Kidney glomerular epithelial cell (primary cell): ENCODE data around the gene PPL.
"Not testable (repeated sequence)": the region's sequence is repeated elsewhere in the genome, so short reads cannot be mapped to it uniquely, and the experiment has no call there.

Experiments used
- DNase-seq: peaks from one replicate; lab custom pipeline; 2025; lab: John Stamatoyannopoulos, UW

The PPL gene

DNA sequence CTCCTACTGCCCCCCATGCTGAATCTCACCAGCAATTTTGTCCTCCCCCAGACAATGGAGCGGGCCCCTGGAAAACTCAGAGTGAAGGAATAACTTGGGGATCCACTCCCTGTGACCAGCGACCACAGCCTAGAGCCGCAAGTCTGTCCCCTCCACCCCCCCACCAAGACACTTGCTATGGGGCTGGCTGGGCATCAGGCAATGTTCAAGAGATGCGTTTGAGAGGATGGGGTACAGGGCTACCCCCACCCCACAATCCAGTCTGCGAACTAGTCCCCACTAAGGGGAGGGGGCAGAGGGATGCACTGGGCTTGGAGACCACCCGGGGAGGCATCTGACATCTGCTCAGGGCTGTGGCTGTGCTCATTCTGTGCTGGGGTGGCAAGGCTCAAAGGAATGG is 2.4 kb downstream of the PPL start:
- DNase-seq = no peak

DNA sequence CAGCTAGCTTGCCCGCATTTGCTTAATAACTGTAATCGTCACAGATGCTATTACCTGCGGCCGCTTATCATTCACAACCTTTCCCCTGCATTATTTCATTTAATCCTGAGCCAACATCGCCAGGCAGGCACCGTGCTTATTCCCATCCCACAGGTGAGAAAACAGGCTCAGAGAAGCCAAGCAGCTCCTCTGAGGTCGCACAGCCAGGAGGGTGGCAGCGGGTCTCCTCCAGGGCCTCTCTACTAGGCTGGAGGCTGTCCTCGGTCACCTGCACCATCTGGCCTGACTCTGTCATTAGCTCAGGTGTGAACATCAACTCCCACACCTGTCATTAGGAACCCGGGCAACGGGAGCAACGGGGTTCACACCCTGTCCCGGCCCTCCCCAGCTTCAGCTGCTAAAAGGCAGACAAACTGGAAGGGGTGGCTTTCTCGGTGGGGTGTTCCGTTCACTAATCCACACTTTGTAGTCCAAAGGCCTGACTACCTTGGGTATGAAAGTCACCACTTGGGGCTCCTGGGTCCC is 3.0 kb downstream of the PPL start:
- no peak for DNase-seq

DNA sequence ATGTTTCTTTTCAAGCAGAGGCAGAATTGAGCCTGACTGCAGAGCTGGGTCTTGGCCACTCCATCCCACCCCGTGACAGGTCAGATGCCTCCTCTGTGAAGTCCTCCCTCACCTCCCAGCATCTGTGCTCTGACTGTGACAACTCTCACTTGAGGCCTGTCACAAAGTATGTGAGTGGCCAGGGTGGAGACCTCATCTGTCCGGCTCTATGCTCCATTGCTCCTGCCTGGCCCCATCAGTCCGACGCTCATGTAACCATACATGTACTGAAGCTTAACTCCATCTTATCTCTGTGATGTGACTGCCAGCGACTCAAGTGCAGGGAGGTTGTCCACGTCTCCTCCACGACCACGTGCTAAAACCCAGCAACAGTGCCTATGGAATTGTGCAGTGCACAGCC is 3.5 kb downstream of the PPL start:
- no peak for DNase-seq

DNA sequence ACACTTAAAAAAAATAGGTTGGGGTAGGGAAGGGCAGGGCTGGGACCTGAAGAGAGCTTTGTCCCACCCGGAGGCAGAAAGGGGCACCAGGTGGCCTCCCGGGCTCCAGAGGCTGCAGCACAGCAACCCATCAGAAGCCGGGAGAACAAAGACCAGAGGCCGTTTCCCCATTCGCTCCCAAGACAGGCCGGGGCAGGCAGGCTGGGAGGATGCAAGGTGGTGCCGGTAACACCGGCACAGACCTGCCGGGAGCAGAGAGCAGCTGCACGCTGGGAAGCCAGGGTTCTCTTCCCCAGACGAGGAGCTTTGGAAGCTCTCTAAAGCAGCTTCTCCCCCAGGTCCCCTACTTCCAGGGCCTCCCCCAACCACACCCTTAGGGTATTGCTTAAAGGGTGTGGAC is 5.6 kb downstream of the PPL start:
- no peak for DNase-seq

DNA sequence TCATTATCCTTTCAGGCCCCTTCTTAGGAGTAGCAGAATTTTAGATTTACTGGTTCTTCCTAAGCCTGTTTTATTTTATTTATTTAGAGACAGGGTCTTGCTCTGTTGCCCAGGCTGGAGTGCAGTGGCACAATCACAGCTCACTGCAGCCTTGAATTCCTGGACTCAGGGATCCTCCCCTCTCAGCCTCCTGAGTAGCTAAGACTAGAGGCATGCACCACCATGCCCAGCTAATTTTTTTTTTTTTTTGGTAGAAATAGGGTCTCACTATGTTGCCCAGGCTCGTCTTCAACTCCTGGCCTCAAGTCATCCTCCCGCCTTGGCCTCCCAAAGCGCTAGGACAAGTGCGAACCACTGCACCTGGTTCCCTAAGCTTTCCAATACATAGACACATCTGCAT is 7.3 kb downstream of the PPL start:
- not testable (repeated sequence) for DNase-seq

DNA sequence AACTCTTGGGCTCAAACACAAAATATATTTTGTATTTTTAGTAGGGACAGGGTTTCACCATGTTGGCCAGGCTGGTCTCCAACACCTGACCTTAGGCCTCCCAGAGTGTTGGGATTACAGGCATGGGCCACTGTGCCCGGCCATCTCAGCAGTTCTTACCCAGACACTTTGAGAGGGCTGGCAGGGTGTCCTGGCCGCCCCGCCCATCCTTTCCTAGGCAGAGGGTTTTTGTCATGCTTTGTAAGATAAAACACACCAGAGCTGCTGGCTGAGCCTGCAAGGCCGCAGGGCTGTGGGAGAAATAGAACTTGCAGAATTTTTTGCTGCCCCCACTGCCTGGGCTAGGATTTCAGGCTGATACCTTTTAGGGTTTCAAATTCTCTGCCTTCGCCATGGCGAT is 8.7 kb downstream of the PPL start:
- DNase-seq = no peak

DNA sequence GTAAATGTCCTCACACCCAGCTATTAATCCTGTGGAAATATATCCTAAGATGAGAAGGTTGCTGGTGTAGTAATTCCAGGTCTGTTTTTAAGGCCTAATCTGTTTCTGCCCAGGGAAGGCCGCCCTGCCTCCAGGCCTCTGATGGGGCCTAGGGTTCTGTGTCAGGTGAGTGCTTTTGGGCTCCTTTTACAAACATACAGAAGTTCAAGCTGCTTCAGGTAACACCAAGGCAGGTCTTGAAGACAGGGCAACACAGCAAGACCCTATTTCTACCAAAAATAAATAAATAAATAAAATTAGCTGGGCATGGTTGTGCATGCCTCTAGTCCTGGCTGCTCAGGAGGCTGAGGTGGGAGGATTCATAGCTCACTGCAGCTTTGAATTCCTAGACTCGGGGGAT is 9.3 kb downstream of the PPL start:
- DNase-seq = no peak

DNA sequence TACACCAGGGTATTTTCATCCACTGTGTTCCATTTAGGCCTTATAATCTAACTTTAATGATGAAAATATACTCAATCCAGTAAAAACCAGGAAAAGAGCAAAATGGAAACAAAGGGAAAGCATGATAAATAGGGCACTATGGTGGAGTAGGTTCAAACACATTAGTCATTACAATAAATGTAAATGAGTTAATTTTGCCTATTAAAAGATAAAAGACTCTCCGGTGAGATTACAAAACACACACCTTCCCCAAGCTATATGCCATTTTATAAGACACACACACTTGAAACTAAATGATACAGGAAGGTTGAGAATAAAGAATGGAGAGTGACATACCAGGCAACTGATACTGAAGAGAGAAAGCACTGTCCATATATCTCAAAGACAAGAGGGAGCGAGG is 10.0 kb downstream of the PPL start:
- DNase-seq = no peak

DNA sequence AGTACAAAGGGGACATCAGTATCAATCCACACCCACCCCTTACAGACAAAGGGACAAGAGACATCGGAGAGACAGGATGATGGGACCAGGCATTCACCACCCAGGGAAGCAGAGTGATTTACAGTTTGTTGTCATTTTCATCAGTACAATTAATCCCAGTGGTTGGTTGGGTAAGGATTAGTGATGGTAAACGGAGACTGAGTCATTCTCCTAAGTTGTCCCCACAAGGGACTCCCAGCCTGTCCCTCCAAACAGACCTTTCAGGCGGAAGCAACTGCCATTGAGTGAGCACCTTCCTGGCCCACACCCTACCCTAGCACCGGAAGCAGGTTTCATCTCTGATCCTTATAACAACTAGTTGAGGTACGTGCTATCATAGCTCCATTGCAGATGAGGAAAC is 11.2 kb downstream of the PPL start:
- no peak for DNase-seq

DNA sequence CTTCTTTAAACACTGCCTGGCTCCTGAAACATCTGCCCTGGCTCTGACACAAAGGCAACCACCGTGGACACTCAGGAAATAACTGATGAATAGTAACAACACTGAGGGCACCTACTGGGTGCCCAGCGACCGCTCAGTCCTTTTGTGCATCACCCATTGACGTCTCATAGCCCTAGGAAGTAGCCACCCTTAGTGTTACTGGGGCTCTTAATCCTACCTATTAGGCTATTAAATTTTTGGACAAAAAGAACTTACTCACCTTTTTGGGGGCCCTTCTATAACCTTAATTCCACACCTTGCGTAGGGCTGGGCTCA is 11.7 kb downstream of the PPL start:
- no peak for DNase-seq

DNA sequence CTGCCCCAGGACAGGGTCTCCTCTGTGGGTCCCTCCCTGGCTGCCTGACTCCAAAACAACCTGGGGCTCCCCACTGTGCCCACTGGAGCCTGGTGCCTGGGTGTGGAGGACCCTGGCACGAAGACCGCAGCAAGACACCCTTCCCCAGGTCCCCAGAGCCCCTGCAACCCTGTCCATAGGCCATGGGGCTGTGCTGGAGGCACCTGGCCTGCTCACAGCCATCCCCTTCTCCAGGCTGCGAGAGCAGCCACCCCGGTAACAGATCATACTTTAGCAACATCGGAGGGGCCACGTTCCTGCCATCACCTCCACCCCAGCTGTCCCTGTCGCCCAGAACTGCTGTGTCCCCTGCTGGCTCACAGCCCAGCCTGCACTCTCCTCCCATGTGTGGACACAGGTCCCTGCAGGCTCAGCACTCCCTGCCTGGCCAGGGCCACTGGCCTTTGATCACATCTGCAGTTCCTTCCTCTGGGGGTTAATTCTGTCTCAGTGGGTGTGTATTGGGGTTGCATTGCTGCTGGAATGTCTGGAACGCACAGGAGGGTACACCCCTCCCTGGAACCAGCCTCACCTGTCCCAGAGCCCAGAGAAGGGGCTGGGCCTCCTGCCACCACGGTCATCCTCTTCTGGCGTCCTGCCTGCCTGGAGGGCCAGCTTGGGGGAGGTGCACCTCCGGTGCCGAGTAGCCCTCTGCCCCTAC is 12.2 kb downstream of the PPL start:
- DNase-seq = no peak

DNA sequence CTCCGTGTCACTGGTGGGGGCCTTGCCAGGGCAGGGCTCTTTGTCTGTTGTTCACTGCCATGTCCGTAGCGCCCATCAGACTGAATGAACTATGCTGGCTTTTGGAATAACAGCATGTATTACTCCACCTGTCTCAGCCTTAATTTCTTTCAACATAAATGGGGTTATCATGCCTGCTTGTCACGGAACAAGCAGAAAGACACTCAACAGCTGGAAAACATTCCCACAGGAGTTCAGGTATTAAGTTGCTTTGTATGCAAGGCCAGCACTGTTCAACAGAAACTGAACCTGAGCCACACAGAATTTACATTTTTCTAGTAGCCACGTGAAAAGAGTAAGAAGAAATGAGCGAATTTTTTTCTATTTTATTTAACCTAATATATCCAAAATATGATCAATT is 13.1 kb downstream of the PPL start:
- no peak for DNase-seq

DNA sequence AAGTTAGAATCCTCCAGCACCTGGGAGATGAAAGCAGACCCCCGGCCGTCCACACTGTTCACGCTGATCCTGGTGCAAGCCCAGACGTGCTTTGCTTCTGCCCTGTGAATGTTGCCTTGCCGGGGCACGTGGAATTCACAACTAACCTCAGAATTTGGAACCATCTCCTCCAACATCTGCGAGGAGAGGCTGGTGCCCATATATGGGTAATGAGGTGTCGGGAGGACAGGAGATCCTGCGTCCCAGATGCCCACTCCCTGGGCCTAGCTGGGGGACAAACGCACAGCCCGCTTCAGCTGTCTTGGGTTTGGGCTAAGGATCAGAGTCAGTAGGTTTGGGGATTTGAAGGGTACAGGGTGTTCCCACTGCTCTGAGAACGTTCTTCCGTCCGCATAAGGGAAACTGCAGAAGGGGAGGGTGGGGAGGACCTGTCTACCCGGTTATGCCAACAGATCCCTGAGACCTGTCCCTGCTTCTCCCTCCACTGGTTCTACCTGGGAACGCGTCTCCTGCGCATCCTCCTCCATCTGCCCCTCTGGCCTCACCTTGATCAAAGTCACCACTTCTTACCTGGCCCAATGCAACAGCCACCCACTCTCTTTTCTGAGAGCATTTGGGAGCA is 14.1 kb downstream of the PPL start:
- DNase-seq = no peak

DNA sequence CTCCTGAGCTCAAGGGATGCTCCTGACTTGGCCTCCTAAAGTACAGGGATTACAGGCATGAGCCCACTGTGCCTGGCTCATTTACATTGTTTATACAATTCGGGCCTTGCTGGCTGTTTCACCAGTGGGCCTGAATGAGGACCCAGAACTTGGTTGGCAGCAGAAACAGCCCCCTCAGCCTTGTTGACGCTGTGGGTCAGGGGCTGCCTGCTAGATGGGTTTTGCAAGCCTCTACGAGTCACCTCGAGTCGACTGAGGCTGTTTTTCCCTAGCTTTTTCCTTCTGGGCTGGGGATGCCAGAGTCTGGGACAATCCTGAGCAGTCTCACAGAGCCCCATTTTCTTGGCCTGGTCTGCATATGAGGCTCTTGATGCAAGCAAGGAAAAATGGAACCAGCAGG is 16.1 kb downstream of the PPL start:
- no peak for DNase-seq

DNA sequence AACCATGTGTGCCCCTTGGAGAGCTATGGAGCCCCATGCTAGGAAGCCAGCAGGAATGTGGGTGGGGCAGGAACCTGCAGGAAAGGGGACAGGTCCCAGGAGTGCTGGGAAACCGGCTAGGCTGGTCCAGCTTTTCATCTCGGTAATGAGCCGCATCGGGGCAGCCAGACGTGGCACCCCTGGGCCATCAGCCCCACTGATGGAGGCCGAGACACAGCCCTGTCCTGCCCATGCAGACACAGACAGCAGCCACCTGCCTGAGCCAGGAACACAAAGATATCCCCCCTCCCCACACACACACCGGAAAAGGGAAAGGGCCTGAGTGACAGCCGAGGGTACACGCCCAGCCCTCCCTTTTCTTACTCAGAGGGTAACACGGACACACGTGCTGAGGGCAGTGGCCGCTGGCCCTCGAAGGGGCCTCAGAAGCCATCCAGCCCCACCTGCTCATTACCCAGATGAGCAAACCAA is 18.1 kb downstream of the PPL start:
- no peak for DNase-seq

DNA sequence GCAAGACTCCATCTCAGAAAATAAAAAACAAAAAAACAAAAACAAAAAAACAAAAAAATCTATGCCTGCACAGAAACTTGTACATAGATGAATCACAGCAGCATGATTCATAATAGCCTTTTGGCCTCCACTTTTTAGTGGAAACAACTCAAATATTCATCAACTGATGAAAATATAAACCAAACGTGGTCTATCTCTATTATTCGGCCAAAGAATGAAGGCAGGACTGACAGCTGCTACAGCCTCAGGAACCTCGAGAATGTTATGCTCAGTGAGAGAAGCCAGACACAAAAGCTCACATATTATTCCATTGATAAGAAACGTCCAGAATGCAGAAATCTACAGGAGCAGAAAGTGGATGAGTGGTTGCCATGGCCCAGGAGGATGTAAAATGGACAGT is 19.8 kb downstream of the PPL start:
- DNase-seq = peak; percentile 14

DNA sequence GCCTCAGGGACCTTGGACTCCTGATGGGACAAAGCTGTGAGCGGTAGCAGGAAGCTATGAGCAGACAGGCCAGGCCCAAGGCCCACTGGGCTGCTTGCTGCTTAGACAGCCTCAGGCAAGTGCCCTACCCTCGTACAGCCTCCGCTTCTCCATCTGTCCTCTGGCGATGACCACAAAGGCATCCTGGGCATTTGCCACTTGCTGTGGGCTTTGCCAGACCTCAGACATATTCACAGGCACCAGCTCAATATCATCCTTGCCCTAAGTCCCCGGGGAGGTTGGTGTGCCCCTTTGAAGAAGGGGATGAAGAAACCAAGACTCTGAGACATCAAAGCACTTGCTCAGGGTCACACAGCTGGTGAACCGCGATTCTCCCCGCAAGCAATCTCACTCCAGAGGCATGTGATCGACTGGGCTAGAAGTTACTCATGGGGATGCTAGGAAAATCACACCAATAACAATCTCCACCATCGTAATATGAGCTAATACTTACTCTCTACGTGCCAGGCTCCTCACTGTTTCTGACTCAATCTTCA is 21.7 kb downstream of the PPL start:
- DNase-seq = peak; percentile 87

DNA sequence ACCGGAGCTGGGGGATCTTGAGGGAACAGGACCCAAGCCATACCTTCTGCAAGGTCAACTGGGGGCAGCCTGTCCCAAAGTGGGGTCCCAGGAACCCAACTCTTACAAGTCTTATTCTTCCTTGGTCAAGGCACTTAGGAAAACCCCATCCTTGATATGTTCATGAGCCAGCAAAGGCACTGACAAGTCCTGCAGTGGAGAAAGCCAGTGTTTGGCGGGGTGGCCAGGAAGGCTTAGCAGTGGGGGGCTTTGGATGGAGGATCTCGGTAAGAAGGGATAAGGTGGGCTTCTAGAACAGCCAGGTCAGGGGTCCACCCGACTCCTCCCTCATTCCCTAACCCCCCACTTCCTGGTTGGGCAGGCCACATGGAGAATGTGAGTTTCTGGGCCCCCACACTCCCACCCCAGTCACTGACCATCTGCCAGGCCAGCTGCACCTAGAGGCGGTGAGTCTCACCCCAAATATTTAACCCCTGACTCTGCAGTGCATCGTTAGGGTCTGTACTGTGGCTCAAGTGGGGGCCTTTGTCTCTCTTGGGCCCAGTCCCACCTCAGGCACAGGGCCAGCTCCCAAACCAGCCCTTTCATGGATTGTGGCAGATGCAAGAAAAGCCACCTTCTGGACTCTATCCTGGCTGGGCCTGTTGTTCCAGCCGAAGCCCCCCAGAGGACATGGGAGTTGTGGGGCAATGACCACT is 22.3 kb downstream of the PPL start:
- no peak for DNase-seq

DNA sequence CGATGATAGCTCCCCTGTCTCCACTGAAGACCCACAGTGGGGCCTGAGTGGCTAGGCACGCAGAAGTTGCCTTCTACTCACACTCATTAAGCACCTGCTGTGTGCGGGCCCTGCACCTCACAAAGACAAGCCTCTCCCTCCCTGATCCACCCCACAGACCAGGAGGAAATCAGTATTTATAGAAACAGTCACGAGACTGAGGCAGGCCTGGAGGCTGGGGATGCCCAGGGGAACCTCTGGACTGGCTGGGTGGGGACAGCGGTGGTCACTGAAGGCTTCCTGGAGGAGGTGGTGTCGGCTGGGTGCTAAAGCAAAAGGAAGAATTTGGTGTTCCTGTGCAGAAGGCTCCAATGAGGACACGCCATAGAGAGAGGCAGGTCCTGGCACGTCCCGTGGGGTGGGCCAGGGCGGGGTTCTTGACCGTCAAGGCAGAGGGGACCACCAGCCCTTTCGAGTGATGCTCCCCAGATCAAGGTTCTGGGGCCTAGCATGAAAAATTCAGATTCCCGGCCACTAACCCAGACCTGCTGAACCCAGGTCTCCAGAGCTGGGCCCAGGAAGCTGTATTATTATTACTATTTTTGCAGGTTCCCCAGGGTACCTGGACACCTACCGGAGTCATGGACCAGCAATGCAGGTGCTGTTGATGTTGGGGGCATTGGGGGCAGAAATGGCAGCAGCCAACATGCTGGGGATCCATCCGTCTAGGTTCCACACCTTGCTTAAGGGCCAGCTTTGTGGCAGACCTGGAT is 23.0 kb downstream of the PPL start:
- DNase-seq = no peak

DNA sequence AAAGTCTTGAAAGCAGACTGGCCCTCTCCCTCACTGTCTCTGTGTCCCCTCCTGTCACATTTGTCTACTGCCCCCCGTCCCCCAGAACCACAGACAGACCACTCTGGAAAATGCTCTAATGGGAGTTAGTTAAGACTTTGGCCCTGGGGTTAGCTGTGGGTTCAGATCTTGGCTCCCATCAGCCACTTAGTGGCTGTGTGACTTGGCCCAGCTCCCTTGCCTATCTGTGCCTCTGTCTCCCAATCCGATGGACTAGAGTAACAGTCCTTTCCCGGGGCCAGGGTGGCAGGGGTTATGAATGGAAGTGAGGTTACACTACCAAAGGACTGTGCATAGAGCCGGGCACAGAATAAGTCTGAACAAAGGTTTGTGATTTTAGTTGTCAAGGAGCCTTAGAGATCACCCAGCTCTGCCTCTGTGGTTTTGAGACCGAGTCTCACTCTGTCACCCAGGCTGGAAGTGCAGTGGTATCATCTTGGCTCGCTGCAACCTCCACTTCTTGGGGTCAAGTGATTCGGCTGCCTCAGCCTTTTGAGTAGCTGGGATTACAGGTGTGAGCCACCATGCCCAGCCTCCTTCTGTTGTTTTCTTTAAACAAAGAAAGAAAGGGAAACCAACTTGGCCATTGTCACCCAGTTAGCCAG is 23.7 kb downstream of the PPL start:
- no peak for DNase-seq

DNA sequence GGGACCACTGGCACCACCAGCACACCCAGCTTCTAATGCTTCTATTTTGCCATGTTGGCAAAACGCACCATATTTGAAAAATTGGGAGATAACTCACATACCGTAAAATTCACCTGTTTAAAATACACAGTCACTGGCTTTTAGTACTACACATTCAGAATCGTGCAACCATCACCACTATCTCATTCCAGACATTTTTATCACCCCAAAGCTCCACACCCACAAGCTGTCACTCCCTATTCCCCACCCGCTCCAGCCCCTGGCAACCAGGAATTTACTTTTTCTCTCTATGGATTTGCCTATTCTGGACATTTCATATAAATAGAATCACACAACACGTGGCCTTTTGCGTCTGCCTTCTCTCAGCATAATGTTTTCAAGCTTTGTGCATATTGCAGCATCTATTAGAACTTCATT is 25.0 kb downstream of the PPL start:
- DNase-seq = no peak

DNA sequence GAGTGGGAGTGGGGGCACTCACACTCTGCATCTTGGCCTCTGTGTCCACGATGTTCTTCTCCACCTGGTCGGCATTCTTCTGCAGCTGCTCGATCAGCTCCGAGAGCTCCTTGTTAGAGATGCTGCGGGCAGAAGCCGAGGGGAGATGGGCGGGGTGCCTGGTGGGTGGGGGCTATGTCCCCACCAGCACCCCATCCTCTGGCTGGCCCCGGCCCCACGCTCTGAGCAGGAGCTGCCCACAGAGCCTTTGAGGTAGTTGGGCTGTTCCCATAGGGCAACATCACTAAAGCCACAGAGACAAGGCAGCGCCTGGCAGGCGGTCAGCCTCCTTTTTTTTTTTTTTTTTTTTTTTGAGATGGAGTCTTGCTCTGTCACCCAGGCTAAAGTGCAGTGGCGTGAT is 26.1 kb downstream of the PPL start:
- no peak for DNase-seq
